Muscle layer of colon (tissue), 2 donors: Measurements from ENCODE around the gene HOXA13.

Experiments used
- H3K27ac ChIP-seq: one replicate; pipeline ENCODE4 v1.7.0; 2013; ENCODE audit warnings: low read depth, mild to moderate bottlenecking, low read length, moderate library complexity
- H3K27me3 ChIP-seq, 2 donors: one replicate each; pipeline ENCODE4 v1.7.0; 2013; ENCODE audit warnings: low read length in 2 of 2, mild to moderate bottlenecking in 2 of 2; ENCODE audit not compliant: insufficient read depth in 2 of 2, control insufficient read depth in 1 of 2
- H3K36me3 ChIP-seq: one replicate; pipeline ENCODE4 v1.7.0; 2013; ENCODE audit warnings: mild to moderate bottlenecking, low read length; ENCODE audit not compliant: insufficient read depth
- H3K4me1 ChIP-seq: one replicate; pipeline ENCODE4 v1.7.0; 2013; ENCODE audit warnings: mild to moderate bottlenecking, low read length; ENCODE audit not compliant: insufficient read depth
- H3K4me3 ChIP-seq, 2 donors: one replicate each; pipeline ENCODE4 v1.7.0; 2013; ENCODE audit warnings: low read length in 2 of 2, low read depth in 1 of 2, mild to moderate bottlenecking in 1 of 2, moderate library complexity in 1 of 2
- H3K9ac ChIP-seq: one replicate; pipeline ENCODE4 v1.7.0; 2013; ENCODE audit warnings: low read length
- H3K9me3 ChIP-seq: one replicate; pipeline ENCODE4 v1.7.0; 2013; ENCODE audit warnings: mild to moderate bottlenecking, low read length
- donor health status: abdominal sarcoma.
- donor health status: Adenocarcinoma of cecum.

Gene HOXA13

GRCh38 chr7:27242555-27243339, 42.9 kb upstream of the HOXA13 start, which contains the start of gene EVX1:
Gene EVX1, plus strand, starts transcription at chr7:27242802. Its CDS starts 229 bp downstream, at chr7:27243031.
- Histone ChIP-seq H3K27me3 (peaks cover 97 to 100% of the 10 kb centered on the region in 2 donors), H3K36me3 (no peaks in the 10 kb centered on the region), H3K9me3 (no peaks in the 10 kb centered on the region), H3K4me3 (peak within 1 kb of the TSS; percentile 16 to 21), H3K4me1 (peaks cover 40% of the 10 kb centered on the region), H3K27ac (no peak within 1 kb of the TSS), H3K9ac (no peak within 1 kb of the TSS)

- peaks cover 40% of the 10 kb centered on the region for H3K4me1 ChIP-seq
- H3K27me3 ChIP-seq, result peaks cover 94 to 100% of the 10 kb centered on the region in 2 donors
These were observed 42.3 kb upstream of the HOXA13 start for GRCh38 chr7:27242154-27242553.

GRCh38 chr7:27241189-27242056, 41.5 kb upstream of the HOXA13 start:
- H3K9me3 ChIP-seq, result no peaks in the 10 kb centered on the region
- H3K27ac ChIP-seq, result no peak overlapping the region
- no peak overlapping the region for H3K9ac ChIP-seq
- peaks cover 40% of the 10 kb centered on the region for H3K4me1 ChIP-seq
- no peaks in the 10 kb centered on the region for H3K36me3 ChIP-seq
- no peak overlapping the region for H3K4me3 ChIP-seq
- H3K27me3 ChIP-seq, result peaks cover 91 to 100% of the 10 kb centered on the region in 2 donors

More at GRCh38 chr7:27242154-27242553, 42.3 kb upstream of the HOXA13 start:
- no peak overlapping the region for H3K27ac ChIP-seq
- no peak overlapping the region for H3K9ac ChIP-seq
- H3K36me3 ChIP-seq, result no peaks in the 10 kb centered on the region
- H3K9me3 ChIP-seq, result no peaks in the 10 kb centered on the region
- H3K4me3 ChIP-seq, result peak overlapping the region in 1 of 2 donors; percentile 21

- peaks cover 39% of the 10 kb centered on the region for H3K4me1 ChIP-seq
- H3K9me3 ChIP-seq, result no peaks in the 10 kb centered on the region
- no peak overlapping the region for H3K9ac ChIP-seq
- no peak overlapping the region for H3K27ac ChIP-seq
- peaks cover 84 to 100% of the 10 kb centered on the region in 2 donors for H3K27me3 ChIP-seq
- H3K4me3 ChIP-seq, result no peak overlapping the region
- H3K36me3 ChIP-seq, result no peaks in the 10 kb centered on the region
These were observed 40.3 kb upstream of the HOXA13 start for GRCh38 chr7:27240015-27240731.

GRCh38 chr7:27239387-27240014, 39.6 kb upstream of the HOXA13 start:
- Histone ChIP-seq H3K27me3 (peaks cover 77 to 94% of the 10 kb centered on the region in 2 donors), H3K27ac (no peak overlapping the region), H3K4me1 (peaks cover 33% of the 10 kb centered on the region), H3K9me3 (no peaks in the 10 kb centered on the region), H3K36me3 (no peaks in the 10 kb centered on the region), H3K4me3 (no peak overlapping the region), H3K9ac (no peak overlapping the region)

GRCh38 chr7:27238979-27239386, 39.1 kb upstream of the HOXA13 start:
- H3K27ac ChIP-seq, result no peak overlapping the region
- no peaks in the 10 kb centered on the region for H3K36me3 ChIP-seq
- no peaks in the 10 kb centered on the region for H3K9me3 ChIP-seq
- peaks cover 32% of the 10 kb centered on the region for H3K4me1 ChIP-seq
- no peak overlapping the region for H3K9ac ChIP-seq
- H3K27me3 ChIP-seq, result peaks cover 72 to 89% of the 10 kb centered on the region in 2 donors
- H3K4me3 ChIP-seq, result no peak overlapping the region

GRCh38 chr7:27237735-27238334, 37.9 kb upstream of the HOXA13 start:
- Histone ChIP-seq H3K9me3 (no peaks in the 10 kb centered on the region), H3K36me3 (no peaks in the 10 kb centered on the region), H3K27me3 (peaks cover 61 to 77% of the 10 kb centered on the region in 2 donors), H3K4me3 (no peak overlapping the region), H3K27ac (no peak overlapping the region), H3K9ac (no peak overlapping the region), H3K4me1 (peaks cover 23% of the 10 kb centered on the region)

GRCh38 chr7:27235387-27236311, 35.8 kb upstream of the HOXA13 start:
- no peaks in the 10 kb centered on the region for H3K36me3 ChIP-seq
- peaks cover 16% of the 10 kb centered on the region for H3K4me1 ChIP-seq
- H3K9me3 ChIP-seq, result no peaks in the 10 kb centered on the region
- no peak overlapping the region for H3K9ac ChIP-seq
- H3K4me3 ChIP-seq, result peak overlapping the region; percentile 50 to 80
- no peak overlapping the region for H3K27ac ChIP-seq
- H3K27me3 ChIP-seq, result peaks cover 39 to 56% of the 10 kb centered on the region in 2 donors

GRCh38 chr7:27229448-27229847, 29.6 kb upstream of the HOXA13 start:
- no peak overlapping the region for H3K27ac ChIP-seq
- H3K9ac ChIP-seq, result no peak overlapping the region
- H3K4me3 ChIP-seq, result no peak overlapping the region
- H3K4me1 ChIP-seq, result no peaks in the 10 kb centered on the region
- H3K9me3 ChIP-seq, result no peaks in the 10 kb centered on the region
- no peaks in the 10 kb centered on the region for H3K36me3 ChIP-seq
- peaks cover 16 to 22% of the 10 kb centered on the region in 2 donors for H3K27me3 ChIP-seq
